ENCODE measurements around the gene KRTAP3-3. TPM values are rescaled to one million over a fixed set of nuclear protein-coding genes. Genes with fewer than 3 reads are reported as not detected.

Gene KRTAP3-3
- total and polyA plus RNA-seq, 5 donors from 2014 or later = not detected

DNA sequence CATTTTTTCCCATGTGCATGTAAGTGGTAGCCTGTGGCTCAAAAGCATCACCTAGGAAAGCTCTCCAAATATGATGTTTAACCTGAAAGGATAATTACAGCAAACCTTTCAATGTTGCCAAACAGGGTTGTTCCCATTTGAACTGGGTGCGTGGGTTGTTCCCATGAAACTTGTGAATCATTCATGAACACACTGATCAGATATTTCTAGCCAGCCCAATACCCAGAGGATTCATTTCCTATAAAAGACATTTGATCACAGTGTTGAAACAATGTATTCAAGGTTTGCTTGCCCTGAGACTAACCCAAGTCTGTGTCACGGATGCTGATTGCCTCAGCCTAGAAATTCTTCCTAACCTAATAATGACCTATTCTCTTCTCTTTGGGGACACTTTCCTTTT, 40.1 kb downstream of the KRTAP3-3 start:
- Histone ChIP-seq H3K4me1 (ENCODE audit: control insufficient read depth, insufficient read depth, low read length, poor library complexity, severe bottlenecking) (no peaks in the 10 kb centered on the region), H3K36me3 (ENCODE audit: control insufficient read depth, insufficient read depth, low read length) (no peaks in the 10 kb centered on the region), H3K27me3 (ENCODE audit: control insufficient read depth, insufficient read depth, low read length) (peaks cover 25% of the 10 kb centered on the region), H3K27ac (ENCODE audit: insufficient read depth, low read length, poor library complexity, severe bottlenecking) (no peak overlapping the region), H3K4me3 (ENCODE audit: low read depth, low read length) (no peak overlapping the region), H3K9me3 (ENCODE audit: control insufficient read depth in 2 of 2, low read length in 2 of 2) (no peaks in the 10 kb centered on the region)
- H3K4me1 Mint-ChIP-seq = peaks cover 0 to 1% (median 0%) of the 10 kb centered on the region in 4 donors
- H3K4me3 Mint-ChIP-seq = no peak overlapping the region
- H3K27me3 Mint-ChIP-seq = peaks cover 26% of the 10 kb centered on the region
- no peak overlapping the region for H3K27ac Mint-ChIP-seq
- DNase-seq (no peak), ATAC-seq (ENCODE audit: low read depth in 2 of 2) (no peak)
- peaks cover 0 to 2% (median 0%) of the 10 kb centered on the region in 7 donors for H3K9me3 Mint-ChIP-seq
- H3K36me3 Mint-ChIP-seq = no peaks in the 10 kb centered on the region

DNA sequence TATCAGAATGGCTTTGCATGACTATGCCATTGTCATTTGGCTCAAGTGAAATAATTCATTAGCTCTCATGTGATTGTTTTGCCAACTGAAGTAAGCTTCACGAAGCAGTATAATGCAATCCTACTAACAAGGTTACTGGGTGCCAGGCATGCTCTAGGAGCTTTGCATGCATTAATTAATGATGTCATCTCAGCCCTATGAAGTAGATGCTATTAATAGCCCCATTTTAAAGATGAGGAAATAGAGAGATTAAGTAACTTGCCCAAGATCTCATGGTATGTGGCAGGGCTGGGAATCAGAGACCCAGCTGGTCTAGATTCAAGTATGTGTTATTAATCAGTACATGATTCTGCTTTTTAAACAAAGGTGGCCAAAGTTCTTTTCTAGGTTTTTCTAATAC, 41.3 kb downstream of the KRTAP3-3 start:
- Mint-ChIP-seq H3K36me3 (no peaks in the 10 kb centered on the region), H3K9me3 (no peaks in the 10 kb centered on the region), H3K4me1 (peaks cover 0 to 1% (median 0%) of the 10 kb centered on the region in 4 donors), H3K27ac (no peak overlapping the region), H3K4me3 (no peak overlapping the region), H3K27me3 (peaks cover 26% of the 10 kb centered on the region)
- ATAC-seq (ENCODE audit: low read depth in 2 of 2) (no peak), DNase-seq (no peak)
- no peak overlapping the region for H3K4me3 ChIP-seq (ENCODE audit: low read depth, low read length)
- H3K27me3 ChIP-seq (ENCODE audit: control insufficient read depth, insufficient read depth, low read length) = peaks cover 30% of the 10 kb centered on the region
- no peaks in the 10 kb centered on the region for H3K36me3 ChIP-seq (ENCODE audit: control insufficient read depth, insufficient read depth, low read length)
- no peaks in the 10 kb centered on the region for H3K9me3 ChIP-seq (ENCODE audit: control insufficient read depth in 2 of 2, low read length in 2 of 2)
- H3K4me1 ChIP-seq (ENCODE audit: control insufficient read depth, insufficient read depth, low read length, poor library complexity, severe bottlenecking) = no peaks in the 10 kb centered on the region
- no peak overlapping the region for H3K27ac ChIP-seq (ENCODE audit: insufficient read depth, low read length, poor library complexity, severe bottlenecking)

- H3K4me1 ChIP-seq (ENCODE audit: control insufficient read depth, insufficient read depth, low read length, poor library complexity, severe bottlenecking) = no peaks in the 10 kb centered on the region
- Mint-ChIP-seq H3K4me1 (peaks cover 0 to 1% (median 0%) of the 10 kb centered on the region in 4 donors), H3K27me3 (peaks cover 28% of the 10 kb centered on the region), H3K36me3 (no peaks in the 10 kb centered on the region), H3K4me3 (no peak overlapping the region), H3K27ac (no peak overlapping the region), H3K9me3 (no peaks in the 10 kb centered on the region)
- no peak overlapping the region for H3K4me3 ChIP-seq (ENCODE audit: low read depth, low read length)
- peaks cover 30% of the 10 kb centered on the region for H3K27me3 ChIP-seq (ENCODE audit: control insufficient read depth, insufficient read depth, low read length)
- ATAC-seq (ENCODE audit: low read depth in 2 of 2) = no peak
- no peaks in the 10 kb centered on the region for H3K9me3 ChIP-seq (ENCODE audit: control insufficient read depth in 2 of 2, low read length in 2 of 2)
- no peaks in the 10 kb centered on the region for H3K36me3 ChIP-seq (ENCODE audit: control insufficient read depth, insufficient read depth, low read length)
- no peak for DNase-seq
- no peak overlapping the region for H3K27ac ChIP-seq (ENCODE audit: insufficient read depth, low read length, poor library complexity, severe bottlenecking)
Measured at GRCh38 chr17:40952154-40952553, 41.8 kb downstream of the KRTAP3-3 start.

GRCh38 chr17:40951011-40951622, 42.8 kb downstream of the KRTAP3-3 start:
- Mint-ChIP-seq H3K4me3 (no peak overlapping the region), H3K27ac (no peak overlapping the region), H3K9me3 (no peaks in the 10 kb centered on the region), H3K27me3 (peaks cover 38% of the 10 kb centered on the region), H3K36me3 (no peaks in the 10 kb centered on the region), H3K4me1 (peaks cover 0 to 1% (median 0%) of the 10 kb centered on the region in 4 donors)
- H3K27me3 ChIP-seq (ENCODE audit: control insufficient read depth, insufficient read depth, low read length) = peaks cover 36% of the 10 kb centered on the region
- no peak for DNase-seq
- no peak overlapping the region for H3K27ac ChIP-seq (ENCODE audit: insufficient read depth, low read length, poor library complexity, severe bottlenecking)
- H3K36me3 ChIP-seq (ENCODE audit: control insufficient read depth, insufficient read depth, low read length) = no peaks in the 10 kb centered on the region
- H3K4me1 ChIP-seq (ENCODE audit: control insufficient read depth, insufficient read depth, low read length, poor library complexity, severe bottlenecking) = no peaks in the 10 kb centered on the region
- H3K9me3 ChIP-seq (ENCODE audit: control insufficient read depth in 2 of 2, low read length in 2 of 2) = no peaks in the 10 kb centered on the region
- no peak overlapping the region for H3K4me3 ChIP-seq (ENCODE audit: low read depth, low read length)
- ATAC-seq (ENCODE audit: low read depth in 2 of 2) = no peak

DNA sequence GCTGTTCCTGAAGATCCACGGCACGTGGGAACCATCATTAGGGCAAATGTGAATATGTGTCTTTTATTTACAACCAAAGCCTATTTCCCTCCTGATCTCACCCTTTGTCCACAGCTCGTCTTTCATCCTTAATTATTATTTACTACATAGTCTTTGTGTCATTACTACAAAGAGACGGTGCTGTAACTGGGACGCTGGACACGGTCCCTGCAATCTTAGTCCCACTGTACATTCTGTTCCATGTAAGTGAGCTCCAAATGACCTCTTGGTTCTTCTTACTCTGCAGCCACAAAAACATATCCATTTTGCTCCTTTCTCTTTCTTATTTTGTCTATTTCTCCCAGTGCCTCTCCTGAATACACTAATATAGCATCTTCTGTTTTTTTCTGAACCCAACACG, 43.8 kb downstream of the KRTAP3-3 start:
- ATAC-seq (ENCODE audit: low read depth in 2 of 2) (no peak), DNase-seq (no peak)
- Histone ChIP-seq H3K4me1 (ENCODE audit: control insufficient read depth, insufficient read depth, low read length, poor library complexity, severe bottlenecking) (no peaks in the 10 kb centered on the region), H3K4me3 (ENCODE audit: low read depth, low read length) (no peak overlapping the region), H3K9me3 (ENCODE audit: control insufficient read depth in 2 of 2, low read length in 2 of 2) (no peaks in the 10 kb centered on the region), H3K36me3 (ENCODE audit: control insufficient read depth, insufficient read depth, low read length) (no peaks in the 10 kb centered on the region), H3K27me3 (ENCODE audit: control insufficient read depth, insufficient read depth, low read length) (peaks cover 40% of the 10 kb centered on the region), H3K27ac (ENCODE audit: insufficient read depth, low read length, poor library complexity, severe bottlenecking) (no peak overlapping the region)
- H3K4me3 Mint-ChIP-seq = no peak overlapping the region
- H3K9me3 Mint-ChIP-seq = no peaks in the 10 kb centered on the region
- H3K4me1 Mint-ChIP-seq = peaks cover 0 to 1% (median 0%) of the 10 kb centered on the region in 4 donors
- peaks cover 41% of the 10 kb centered on the region for H3K27me3 Mint-ChIP-seq
- H3K36me3 Mint-ChIP-seq = no peaks in the 10 kb centered on the region
- H3K27ac Mint-ChIP-seq = peak overlapping the region in 1 of 3 donors; percentile 58

- Histone ChIP-seq H3K27ac (ENCODE audit: insufficient read depth, low read length, poor library complexity, severe bottlenecking) (no peak overlapping the region), H3K27me3 (ENCODE audit: control insufficient read depth, insufficient read depth, low read length) (peaks cover 40% of the 10 kb centered on the region), H3K9me3 (ENCODE audit: control insufficient read depth in 2 of 2, low read length in 2 of 2) (no peaks in the 10 kb centered on the region), H3K4me1 (ENCODE audit: control insufficient read depth, insufficient read depth, low read length, poor library complexity, severe bottlenecking) (no peaks in the 10 kb centered on the region), H3K36me3 (ENCODE audit: control insufficient read depth, insufficient read depth, low read length) (no peaks in the 10 kb centered on the region), H3K4me3 (ENCODE audit: low read depth, low read length) (no peak overlapping the region)
- Mint-ChIP-seq H3K4me1 (peaks cover 0 to 1% (median 0%) of the 10 kb centered on the region in 4 donors), H3K36me3 (no peaks in the 10 kb centered on the region), H3K4me3 (no peak overlapping the region), H3K27me3 (peaks cover 44% of the 10 kb centered on the region), H3K9me3 (no peaks in the 10 kb centered on the region), H3K27ac (no peak overlapping the region)
- no peak for DNase-seq
- no peak for ATAC-seq (ENCODE audit: low read depth in 2 of 2)
Measured at GRCh38 chr17:40949418-40949817, 44.5 kb downstream of the KRTAP3-3 start.

DNA sequence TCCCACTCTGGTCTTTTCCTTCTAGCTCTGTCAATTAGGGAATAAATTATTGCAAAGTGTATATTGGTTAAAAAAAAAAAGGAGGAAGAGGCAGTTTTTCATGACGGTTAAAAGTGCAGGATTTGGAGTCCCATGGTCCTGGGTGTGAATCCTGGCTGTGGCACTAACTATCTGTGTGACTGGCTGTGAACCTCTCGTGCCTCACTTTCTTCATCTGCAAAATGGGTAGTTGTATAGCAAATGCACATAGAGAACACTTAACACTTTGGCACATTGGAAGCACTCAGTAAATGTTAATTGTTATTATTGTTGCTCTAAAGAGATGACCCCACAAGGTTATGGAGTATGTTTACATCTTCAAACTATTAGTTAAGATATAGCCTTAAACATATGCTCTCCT, 46.0 kb downstream of the KRTAP3-3 start:
- Mint-ChIP-seq H3K27me3 (peaks cover 55% of the 10 kb centered on the region), H3K4me3 (no peak overlapping the region), H3K4me1 (peaks cover 0 to 1% (median 0%) of the 10 kb centered on the region in 4 donors), H3K9me3 (peaks cover 0 to 1% (median 0%) of the 10 kb centered on the region in 7 donors), H3K27ac (no peak overlapping the region), H3K36me3 (no peaks in the 10 kb centered on the region)
- ATAC-seq (ENCODE audit: low read depth in 2 of 2) (no peak), DNase-seq (no peak)
- Histone ChIP-seq H3K4me1 (ENCODE audit: control insufficient read depth, insufficient read depth, low read length, poor library complexity, severe bottlenecking) (no peaks in the 10 kb centered on the region), H3K27ac (ENCODE audit: insufficient read depth, low read length, poor library complexity, severe bottlenecking) (no peak overlapping the region), H3K4me3 (ENCODE audit: low read depth, low read length) (no peak overlapping the region), H3K27me3 (ENCODE audit: control insufficient read depth, insufficient read depth, low read length) (peaks cover 35% of the 10 kb centered on the region), H3K9me3 (ENCODE audit: control insufficient read depth in 2 of 2, low read length in 2 of 2) (no peaks in the 10 kb centered on the region), H3K36me3 (ENCODE audit: control insufficient read depth, insufficient read depth, low read length) (no peaks in the 10 kb centered on the region)

GRCh38 chr17:40945414-40945813, 48.5 kb downstream of the KRTAP3-3 start:
- H3K4me3 Mint-ChIP-seq = no peak overlapping the region
- no peak overlapping the region for H3K4me3 ChIP-seq (ENCODE audit: low read depth, low read length)
- H3K4me1 Mint-ChIP-seq = peaks cover 0 to 1% (median 0%) of the 10 kb centered on the region in 4 donors
- no peaks in the 10 kb centered on the region for H3K36me3 ChIP-seq (ENCODE audit: control insufficient read depth, insufficient read depth, low read length)
- H3K4me1 ChIP-seq (ENCODE audit: control insufficient read depth, insufficient read depth, low read length, poor library complexity, severe bottlenecking) = no peaks in the 10 kb centered on the region
- peaks cover 29% of the 10 kb centered on the region for H3K27me3 ChIP-seq (ENCODE audit: control insufficient read depth, insufficient read depth, low read length)
- peaks cover 0 to 1% (median 0%) of the 10 kb centered on the region in 7 donors for H3K9me3 Mint-ChIP-seq
- ATAC-seq (ENCODE audit: low read depth in 2 of 2) (no peak), DNase-seq (no peak)
- no peak overlapping the region for H3K27ac Mint-ChIP-seq
- no peaks in the 10 kb centered on the region for H3K9me3 ChIP-seq (ENCODE audit: control insufficient read depth in 2 of 2, low read length in 2 of 2)
- no peaks in the 10 kb centered on the region for H3K36me3 Mint-ChIP-seq
- peaks cover 48% of the 10 kb centered on the region for H3K27me3 Mint-ChIP-seq
- H3K27ac ChIP-seq (ENCODE audit: insufficient read depth, low read length, poor library complexity, severe bottlenecking) = no peak overlapping the region
